ENCODE measurements around the gene CCDC194.

CCDC194 gene, protein sequence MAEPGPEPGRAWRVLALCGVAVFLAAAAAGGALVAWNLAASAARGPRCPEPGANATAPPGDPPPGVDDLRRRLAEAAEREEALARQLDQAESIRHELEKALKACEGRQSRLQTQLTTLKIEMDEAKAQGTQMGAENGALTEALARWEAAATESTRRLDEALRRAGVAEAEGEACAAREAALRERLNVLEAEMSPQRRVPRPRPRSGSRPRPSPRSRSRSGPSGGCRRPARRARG

DNA sequence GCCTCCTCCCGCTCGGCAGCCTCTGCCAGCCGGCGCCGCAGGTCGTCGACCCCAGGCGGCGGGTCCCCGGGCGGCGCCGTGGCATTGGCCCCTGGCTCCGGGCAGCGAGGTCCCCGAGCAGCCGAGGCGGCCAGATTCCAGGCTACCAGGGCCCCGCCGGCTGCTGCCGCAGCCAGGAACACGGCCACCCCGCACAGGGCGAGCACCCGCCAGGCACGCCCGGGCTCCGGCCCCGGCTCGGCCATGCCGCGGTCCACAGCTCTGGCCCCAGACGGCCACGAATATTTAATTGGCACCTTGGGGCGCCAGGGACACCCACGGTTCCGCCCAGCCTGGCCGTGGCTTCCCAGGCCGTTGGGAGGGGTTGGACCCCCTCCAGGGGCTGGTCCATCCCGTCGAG, at the start of gene CCDC194:
TSS of gene CCDC194 (minus strand) at position 283 of the 400 bp plus-strand sequence. CDS start at position 245, 38 bp downstream.
- no peak for DNase-seq

DNA sequence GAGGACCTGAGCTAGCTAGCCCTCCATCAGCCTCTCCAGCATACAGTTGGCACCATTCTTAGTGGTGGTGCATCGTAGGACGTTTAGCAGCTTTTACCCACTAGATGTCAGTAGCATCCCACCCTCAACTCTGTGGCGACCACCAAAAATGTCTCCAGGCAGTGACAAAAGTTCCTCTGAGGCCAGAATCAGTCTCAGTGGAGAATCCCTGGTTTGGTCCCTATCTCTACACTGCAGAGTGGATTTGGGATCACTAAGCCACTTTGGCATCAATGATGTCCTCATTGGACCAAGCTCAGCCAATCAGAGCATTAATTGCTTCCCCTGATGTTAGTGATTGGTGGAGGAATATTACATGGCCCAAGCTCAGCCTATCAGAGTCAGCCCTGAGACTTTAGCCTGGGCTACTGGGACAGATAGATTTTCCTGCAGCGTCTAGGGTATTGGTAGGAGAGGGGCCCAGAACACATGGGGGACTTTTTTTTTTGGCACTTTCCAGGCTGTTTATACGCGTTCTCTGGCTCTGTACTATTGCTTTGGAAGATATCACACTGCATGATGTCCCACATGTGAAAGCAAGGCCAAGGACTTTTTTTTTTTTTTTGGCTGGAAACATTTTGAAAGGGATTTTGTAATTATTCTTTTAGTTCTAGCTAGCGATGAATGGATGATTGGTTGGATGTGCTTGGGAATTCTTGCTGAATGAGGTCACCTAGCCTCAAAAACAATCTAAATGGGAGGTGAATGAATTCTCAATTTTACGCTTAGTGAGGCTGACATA, 47.4 kb upstream of the CCDC194 start:
- DNase-seq, result peak; percentile 3

DNA sequence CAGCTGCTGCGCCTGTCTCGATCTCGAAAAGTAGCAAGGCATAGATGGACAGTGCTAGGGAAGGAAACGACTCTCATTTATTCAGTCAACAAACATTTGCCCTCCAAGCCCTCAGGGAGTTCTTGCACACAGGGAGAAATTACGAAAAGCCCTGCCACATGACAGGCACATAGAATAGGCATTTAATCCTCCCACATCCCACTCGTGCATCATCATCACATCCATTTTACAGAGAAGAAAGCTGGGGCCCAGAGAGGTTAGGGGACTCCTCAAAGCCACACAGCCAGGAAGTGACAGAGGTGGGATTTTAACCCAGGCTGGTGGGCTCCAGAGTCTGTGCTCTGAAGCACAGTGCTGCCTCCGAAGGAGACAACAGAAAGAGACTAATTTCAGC, 42.9 kb upstream of the CCDC194 start:
- no peak for DNase-seq

DNA sequence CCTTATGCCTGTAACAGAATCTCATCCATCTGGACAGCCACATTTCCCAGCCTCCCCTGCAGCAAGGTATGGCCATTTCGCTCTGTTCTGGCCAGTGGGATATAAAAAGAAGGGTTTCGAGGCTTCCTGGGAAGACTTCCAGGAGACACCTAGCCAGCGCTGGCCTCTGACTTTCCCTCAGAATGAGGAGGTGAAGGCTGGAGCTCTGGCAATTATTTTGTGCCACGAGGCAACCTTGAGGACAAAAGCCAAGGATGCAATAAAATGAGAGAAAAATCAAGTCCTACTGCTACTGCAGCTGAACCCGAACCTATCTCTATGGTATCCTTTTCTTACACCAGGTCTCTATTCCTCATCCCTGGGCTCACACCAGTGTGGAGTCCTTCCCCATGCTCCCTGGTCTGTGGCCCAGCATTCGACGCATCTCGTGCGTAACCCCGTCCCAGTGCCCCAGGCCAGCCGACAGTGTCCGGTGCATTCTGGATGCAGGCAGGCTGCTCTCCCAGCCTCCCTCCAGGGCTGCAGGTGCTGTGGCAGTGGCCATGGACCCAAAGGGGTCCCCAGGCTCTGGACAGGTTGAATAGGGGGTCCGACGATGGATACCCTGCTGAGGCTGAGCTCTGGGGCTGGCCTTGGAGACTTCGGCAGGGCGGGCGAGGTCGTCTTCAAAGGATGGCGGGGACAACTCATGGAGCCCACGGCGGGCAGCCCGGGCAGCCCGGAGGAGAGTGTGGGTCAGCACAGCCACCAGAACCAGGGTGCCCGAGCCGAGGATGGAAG, 42.3 kb upstream of the CCDC194 start:
- DNase-seq, result no peak

GRCh38 chr19:17435218-17435617, 41.2 kb upstream of the CCDC194 start:
- no peak for DNase-seq

- no peak for DNase-seq
Observed at GRCh38 chr19:17431417-17431816, 37.4 kb upstream of the CCDC194 start.

DNA sequence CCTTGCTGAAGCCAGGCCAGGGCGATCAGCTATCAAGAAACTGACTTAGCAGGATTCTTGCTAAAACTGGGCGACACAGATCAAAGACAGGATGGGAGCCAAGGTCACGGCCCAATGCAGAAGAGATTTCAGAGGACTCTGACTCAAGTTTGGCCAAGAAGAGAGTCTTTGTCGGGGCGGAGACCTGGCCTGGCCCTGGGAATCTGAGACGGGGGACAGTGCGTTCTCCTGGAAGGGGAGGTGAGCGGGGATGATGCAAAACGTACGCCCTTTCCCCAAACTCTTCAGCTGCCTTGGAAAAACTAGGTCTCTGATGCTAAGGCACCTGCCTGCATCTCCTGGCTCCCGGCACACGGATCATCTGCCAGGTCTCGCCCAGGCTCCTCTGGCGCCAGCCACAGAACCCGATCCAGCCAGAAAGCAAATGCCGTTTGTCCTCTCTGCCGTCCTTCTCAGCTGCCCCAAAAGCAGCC, 35.7 kb upstream of the CCDC194 start:
- DNase-seq, result no peak

- DNase-seq, result no peak
Observed at GRCh38 chr19:17424743-17425365, 30.9 kb upstream of the CCDC194 start.

GRCh38 chr19:17423429-17424208, 29.6 kb upstream of the CCDC194 start:
- DNase-seq, result no peak

- DNase-seq, result no peak
Observed at GRCh38 chr19:17421942-17422341, 27.9 kb upstream of the CCDC194 start.

GRCh38 chr19:17420475-17420924, 26.5 kb upstream of the CCDC194 start:
- DNase-seq, result no peak

- peak; percentile 94 for DNase-seq
Observed at GRCh38 chr19:17419621-17420474, 25.9 kb upstream of the CCDC194 start, which contains the start of gene MVB12A. TSS of gene MVB12A (plus strand) at chr19:17420047. CDS start at chr19:17420136, 89 bp downstream.

DNA sequence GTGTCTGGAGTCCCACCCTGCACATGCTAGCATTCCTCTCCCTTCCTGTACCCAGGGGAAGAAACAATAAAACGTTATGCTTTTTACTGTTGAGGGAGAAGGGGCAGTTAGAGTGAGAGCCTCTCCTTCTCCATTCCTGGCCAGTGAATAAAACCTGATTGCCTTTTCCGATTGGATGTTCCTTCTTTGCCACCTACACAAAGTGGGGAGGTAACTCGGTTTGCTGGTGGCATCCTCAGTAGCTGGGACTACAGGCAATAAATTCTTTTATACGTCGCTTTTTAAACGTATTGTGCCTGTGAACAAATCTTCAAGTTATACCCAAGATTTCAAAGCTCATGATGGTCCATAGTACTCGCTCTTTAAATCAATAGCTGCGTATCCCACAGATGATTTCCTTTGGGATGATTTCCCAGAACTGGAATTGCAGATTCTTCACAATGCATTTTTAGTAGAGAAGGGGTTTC, 25.2 kb upstream of the CCDC194 start:
- no peak for DNase-seq

DNA sequence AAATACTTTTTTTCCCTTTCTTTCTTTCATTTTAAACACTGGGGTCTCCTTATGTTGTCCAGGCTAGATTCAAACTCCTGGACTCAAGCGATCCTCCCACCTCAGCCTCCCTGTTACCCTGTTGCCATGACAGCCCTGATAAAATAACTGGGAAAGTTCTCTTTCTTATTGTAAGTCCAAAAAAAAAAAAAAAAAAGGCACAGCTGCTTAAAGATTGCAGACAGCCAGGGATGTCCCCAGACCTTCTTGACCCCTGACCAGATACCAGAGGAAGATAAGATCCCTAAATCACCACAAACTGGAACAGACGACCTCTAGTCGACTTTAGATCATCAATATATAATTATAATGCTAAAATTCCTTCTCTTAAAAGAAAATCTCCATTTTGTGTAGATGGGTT, 24.7 kb upstream of the CCDC194 start:
- no peak for DNase-seq

GRCh38 chr19:17415121-17415520, 21.1 kb upstream of the CCDC194 start:
- DNase-seq, result no peak

GRCh38 chr19:17414097-17414496, 20.1 kb upstream of the CCDC194 start:
- no peak for DNase-seq

DNA sequence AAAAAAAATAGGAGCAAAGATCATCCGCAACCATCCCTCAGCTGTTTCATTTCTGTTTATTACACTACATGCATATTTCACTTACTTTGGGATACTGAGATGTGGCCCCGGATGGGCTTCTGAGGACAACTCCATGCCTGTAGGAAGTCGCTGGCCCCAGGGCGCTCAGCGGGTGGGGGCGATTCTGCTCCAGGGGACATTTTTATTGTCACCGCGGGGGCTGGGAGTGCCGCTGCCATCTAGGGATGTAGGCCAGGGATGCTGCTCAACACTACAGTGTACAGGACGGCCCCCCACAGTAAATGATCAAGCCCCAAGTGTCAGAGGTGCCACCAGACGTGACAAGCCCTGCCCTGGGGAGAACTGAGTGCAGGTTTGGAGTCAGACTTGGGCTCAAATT, 17.8 kb upstream of the CCDC194 start:
- DNase-seq, result no peak

- DNase-seq, result no peak
Observed at GRCh38 chr19:17409990-17410389, 16.0 kb upstream of the CCDC194 start.

DNA sequence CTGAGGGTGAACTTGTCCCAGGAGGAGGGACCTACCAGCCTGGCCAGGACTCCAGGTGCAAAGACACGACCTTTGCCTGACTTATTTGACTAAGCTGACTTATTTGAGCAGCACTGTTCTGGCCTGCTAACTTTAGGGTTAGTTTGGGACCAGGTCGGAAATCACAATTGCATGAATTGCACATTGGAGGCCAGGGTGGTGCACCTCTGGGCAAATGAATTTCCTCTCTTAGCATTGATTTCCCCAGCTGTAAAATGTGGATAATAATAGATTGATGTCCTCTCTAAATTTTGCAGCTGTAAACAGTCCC, 12.8 kb upstream of the CCDC194 start:
- no peak for DNase-seq

DNA sequence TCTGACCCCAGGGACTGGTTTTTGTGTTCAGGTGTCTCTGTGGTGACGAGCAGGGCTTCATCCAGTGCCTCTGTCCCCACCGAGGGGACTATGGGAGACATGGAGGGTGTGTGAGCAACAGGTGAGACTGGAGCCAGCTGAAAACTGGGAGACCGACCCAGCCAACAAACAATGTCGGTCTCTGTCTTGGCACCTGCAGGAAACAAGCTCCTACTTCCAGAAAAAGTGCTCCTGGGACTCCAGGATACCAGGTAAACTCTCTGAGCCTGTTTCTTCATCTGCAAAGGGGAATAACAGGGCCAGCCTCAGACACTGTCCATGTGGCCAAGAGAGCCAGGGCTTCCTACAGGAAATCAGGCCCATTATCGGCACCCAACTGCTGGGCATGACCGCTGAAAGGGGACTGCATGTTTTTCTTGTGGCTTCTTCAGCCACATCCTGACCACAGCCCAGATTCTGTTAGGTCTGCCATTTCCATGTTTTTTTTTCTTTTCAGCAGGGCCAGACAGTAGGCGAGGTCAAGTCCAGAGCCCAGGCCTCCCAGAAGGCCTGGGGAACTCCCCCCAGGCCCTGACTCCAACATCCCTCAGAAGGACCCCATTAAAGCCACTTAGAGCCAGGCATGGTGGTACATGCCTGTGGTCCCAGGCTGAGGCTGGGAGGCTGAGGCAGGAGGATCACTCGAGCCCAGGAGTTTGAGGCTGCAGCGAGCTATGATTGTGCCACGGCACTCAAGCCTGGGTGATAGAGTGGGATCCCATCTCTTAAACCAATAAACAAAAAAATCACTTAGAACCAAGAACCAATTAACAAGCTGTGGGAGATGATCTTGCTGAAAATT, 12.3 kb upstream of the CCDC194 start:
- peak; percentile 30 for DNase-seq

Measured in KG1 (cell line).